Mammary epithelial cell (primary cell): ENCODE measurements around the gene ZNF768.

ENCODE experiments used
- CTCF ChIP-seq, 2 donors: IDR thresholded peaks in 1 of 2; conservative IDR thresholded peaks in 1 of 2; 2 replicates each; pipeline ENCODE4 v1.5.1; 2011 to 2012; ENCODE audit warnings: inconsistent platforms in 2 of 2, low read length in 2 of 2, mild to moderate bottlenecking in 2 of 2, control low read depth in 1 of 2, low read depth in 1 of 2; ENCODE audit not compliant: insufficient read depth in 1 of 2; ENCODE audit errors: extremely low read depth in 1 of 2
- EZH2 ChIP-seq: IDR thresholded peaks from 2 replicates; pipeline ENCODE4 v1.6.1; 2012; ENCODE audit warnings: low read length, inconsistent platforms, borderline replicate concordance

GRCh38 chr16:30518552-30518951 lies 7.8 kb downstream of the ZNF768 start:
- TF ChIP-seq CTCF (conservative IDR thresholded peaks at IDR 0.05 in 1 of 2, IDR thresholded peaks at IDR 0.05 in 1 of 2; ENCODE audit: extremely low read depth in 1 of 2, insufficient read depth in 1 of 2, low read depth in 1 of 2, low read length in 2 of 2) (no peak), EZH2 (no peak)
